Activated CD4-positive, alpha-beta T cell treated with anti-CD3 and anti-CD28 coated beads, Interleukin-2, amount 50 U/mL, for 4 hours (primary cell): ENCODE measurements around the gene KCND1.
"Not testable (repeated sequence)": the region's sequence is repeated elsewhere in the genome, so short reads cannot be mapped to it uniquely, and the experiment has no call there.

ENCODE experiments used
- DNase-seq, 2 experiments: peaks; one replicate each; pipeline ENCODE4 v3.0.0-alpha.2; 2020

The KCND1 gene

GRCh38 chrX:48971249-48972219 is at the start of gene KCND1:
KCND1 (minus strand) TSS chrX:48971844; CDS start chrX:48970271, 1,573 bp downstream.
- DNase-seq: no peak

- DNase-seq: no peak
Observed at GRCh38 chrX:49019599-49020249, 48.1 kb upstream of the KCND1 start.

- DNase-seq: no peak
Observed at GRCh38 chrX:49019050-49019449, 47.4 kb upstream of the KCND1 start.

- no peak for DNase-seq
Observed at GRCh38 chrX:49003696-49004095, 32.1 kb upstream of the KCND1 start.

GRCh38 chrX:49002091-49002935 is 30.7 kb upstream of the KCND1 start, which contains the start of gene GRIPAP1:
GRIPAP1 (minus strand) TSS chrX:49002264; CDS start chrX:49002229, 35 bp downstream.
- DNase-seq: peak; percentile 71 to 75

GRCh38 chrX:49001521-49002090 is 30.0 kb upstream of the KCND1 start:
- peak; percentile 20 to 32 for DNase-seq

GRCh38 chrX:49000636-49001035 is 29.0 kb upstream of the KCND1 start:
- no peak for DNase-seq

- peak; percentile 1 to 9 for DNase-seq
Observed at GRCh38 chrX:48999030-48999429, 27.4 kb upstream of the KCND1 start.

GRCh38 chrX:48998391-48998790 is 26.7 kb upstream of the KCND1 start:
- DNase-seq: no peak

GRCh38 chrX:48997865-48998264 is 26.2 kb upstream of the KCND1 start:
- DNase-seq: no peak

GRCh38 chrX:48997455-48997854 is 25.8 kb upstream of the KCND1 start:
- no peak for DNase-seq

GRCh38 chrX:48996969-48997368 is 25.3 kb upstream of the KCND1 start:
- DNase-seq: no peak

GRCh38 chrX:48992341-48992740 is 20.7 kb upstream of the KCND1 start:
- no peak for DNase-seq

GRCh38 chrX:48989483-48989882 is 17.8 kb upstream of the KCND1 start:
- DNase-seq: no peak

GRCh38 chrX:48983896-48984295 is 12.3 kb upstream of the KCND1 start:
- DNase-seq: no peak

GRCh38 chrX:48983081-48983480 is 11.4 kb upstream of the KCND1 start:
- no peak for DNase-seq

GRCh38 chrX:48981178-48981577 is 9.5 kb upstream of the KCND1 start:
- no peak for DNase-seq

- not testable (repeated sequence) for DNase-seq
Observed at GRCh38 chrX:48980341-48980740, 8.7 kb upstream of the KCND1 start.

GRCh38 chrX:48978226-48978625 is 6.6 kb upstream of the KCND1 start:
- no peak for DNase-seq

- DNase-seq: no peak
Observed at GRCh38 chrX:48976086-48976485, 4.4 kb upstream of the KCND1 start.

- DNase-seq: no peak
Observed at GRCh38 chrX:48975541-48975940, 3.9 kb upstream of the KCND1 start.

GRCh38 chrX:48975041-48975440 is 3.4 kb upstream of the KCND1 start:
- no peak for DNase-seq

GRCh38 chrX:48974574-48974973 is 2.9 kb upstream of the KCND1 start:
- no peak for DNase-seq
